Type B pancreatic cell (in vitro differentiated cells): ENCODE results near the gene AGER. TPM values are rescaled to one million over a fixed set of nuclear protein-coding genes. Genes with fewer than 3 reads are reported as not detected.
"Not testable (repeated sequence)": the region's sequence is repeated elsewhere in the genome, so short reads cannot be mapped to it uniquely, and the experiment has no call there.

ENCODE experiments used
- DNase-seq: peaks from one replicate; pipeline ENCODE4 v3.0.0; 2021; ENCODE audit warnings: mixed read lengths; ENCODE audit not compliant: unreplicated experiment; ENCODE audit errors: extremely low spot score
- H3K27ac Mint-ChIP-seq: 2 replicates; pipeline ENCODE4 v1.8.0; 2021; ENCODE audit warnings: mild to moderate bottlenecking, mixed read lengths
- H3K27me3 Mint-ChIP-seq: 2 replicates; pipeline ENCODE4 v1.8.0; 2021; ENCODE audit warnings: mixed read lengths
- H3K36me3 Mint-ChIP-seq: 2 replicates; pipeline ENCODE4 v1.8.0; 2021; ENCODE audit warnings: mixed read lengths
- H3K4me1 Mint-ChIP-seq: one replicate; pipeline ENCODE4 v1.8.0; 2021; ENCODE audit warnings: mixed read lengths; ENCODE audit not compliant: unreplicated experiment
- H3K4me3 Mint-ChIP-seq: 2 replicates; pipeline ENCODE4 v1.8.0; 2021; ENCODE audit warnings: mild to moderate bottlenecking, mixed read lengths
- H3K9me3 Mint-ChIP-seq: 2 replicates; pipeline ENCODE4 v1.8.0; 2021; ENCODE audit warnings: mixed read lengths
- CTCF ChIP-seq: fragments of 200-600 bp; sonication (generic); conservative IDR thresholded peaks from 2 replicates; pipeline ENCODE4 v1.5.0; 2021; ENCODE audit warnings: antibody characterized with exemption, mild to moderate bottlenecking
- total RNA-seq: library from RNA; stranded (reverse); gene quantifications from 2 replicates; pipeline ENCODE4 v1.2.1, GENCODE V29; 2021; ENCODE audit warnings: low replicate concordance

AGER gene
- total RNA-seq, 1 donor from 2014 or later: 16.9 TPM

DNA sequence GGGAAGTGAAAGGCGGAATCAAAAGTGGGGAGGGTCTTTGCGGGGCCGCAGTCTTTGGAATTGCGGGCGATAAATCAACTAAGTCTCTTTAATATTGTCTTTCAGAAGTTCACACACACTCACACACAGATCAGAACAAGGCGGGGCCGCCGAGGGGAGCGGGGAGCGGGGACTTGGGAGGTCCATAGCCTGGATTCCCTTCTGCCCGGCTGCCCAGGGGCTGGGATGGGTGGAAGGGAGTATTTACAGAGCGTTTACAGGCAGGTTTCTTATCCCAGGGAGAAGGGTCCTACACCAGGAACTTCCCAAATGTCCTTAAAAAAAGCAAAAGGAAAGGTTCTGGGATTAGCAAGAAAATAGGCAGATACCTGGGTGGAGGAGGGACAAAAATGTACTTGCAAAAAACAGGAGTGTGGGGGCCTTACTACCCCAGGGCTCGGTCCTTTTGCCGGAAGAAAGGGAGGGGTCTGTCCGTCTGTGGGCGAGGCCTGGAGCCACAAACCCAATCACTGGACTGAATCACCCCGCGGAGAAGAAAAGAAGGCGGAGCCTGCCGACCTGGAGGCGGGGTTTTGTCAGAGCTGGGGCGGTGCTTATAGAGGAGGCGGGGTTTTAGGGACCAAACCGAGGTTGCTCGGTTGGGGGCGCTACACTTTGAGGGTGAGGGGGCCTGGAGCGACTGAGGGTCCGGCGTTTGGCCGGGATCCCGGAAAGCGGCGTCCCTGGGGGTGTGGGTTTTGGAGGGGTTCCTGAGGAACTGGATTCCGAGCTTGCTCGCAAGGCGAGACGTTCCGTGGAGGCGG is 35.6 kb downstream of the AGER start:
- Mint-ChIP-seq H3K27me3 (peaks cover 21% of the 10 kb centered on the region), H3K4me3 (no peak overlapping the region), H3K9me3 (no peaks in the 10 kb centered on the region), H3K36me3 (no peaks in the 10 kb centered on the region), H3K27ac (no peak overlapping the region), H3K4me1 (peaks cover 31% of the 10 kb centered on the region)
- no peak for DNase-seq
- TF ChIP-seq CTCF: no peak

DNA sequence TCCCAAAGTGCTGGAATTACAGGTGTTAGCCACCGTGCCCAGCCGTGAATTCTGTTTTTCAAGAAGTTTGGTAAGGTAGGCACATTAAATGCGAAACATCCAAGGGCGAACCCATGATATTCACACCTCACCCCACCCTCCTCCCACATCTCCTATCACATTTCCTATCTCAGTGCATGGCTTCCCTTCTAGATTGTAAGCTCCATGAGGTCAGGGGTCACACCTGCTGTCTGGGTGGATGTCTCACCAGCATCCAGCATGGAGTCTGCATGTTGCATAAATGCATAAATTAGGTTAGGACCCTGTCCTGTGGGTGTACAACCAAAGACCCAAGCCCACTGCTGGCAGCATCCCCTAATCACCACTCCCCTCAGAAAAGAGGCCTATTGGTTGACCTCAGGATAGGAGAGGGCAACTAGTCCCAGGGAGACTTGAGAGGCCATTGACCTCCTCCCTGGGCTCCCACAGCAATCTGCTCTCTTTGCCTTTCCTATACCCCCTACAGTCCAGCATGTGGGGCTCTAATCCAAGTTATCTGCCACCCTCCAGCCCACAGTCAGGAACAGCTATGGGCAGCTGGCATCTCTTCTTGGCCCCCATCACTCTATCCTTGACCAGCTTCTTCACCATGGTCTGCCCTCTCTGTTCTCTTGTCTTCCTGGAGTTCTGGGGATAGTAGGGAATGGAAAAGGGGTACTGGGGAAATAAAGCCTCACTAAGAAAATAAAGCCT is 36.5 kb downstream of the AGER start:
- Mint-ChIP-seq H3K9me3 (no peaks in the 10 kb centered on the region), H3K4me3 (no peak overlapping the region), H3K27ac (no peak overlapping the region), H3K36me3 (no peaks in the 10 kb centered on the region), H3K27me3 (peaks cover 18% of the 10 kb centered on the region), H3K4me1 (peaks cover 24% of the 10 kb centered on the region)
- DNase-seq: no peak
- TF ChIP-seq CTCF: no peak

GRCh38 chr6:32146687-32147086 is 37.4 kb downstream of the AGER start:
- Mint-ChIP-seq H3K27ac (no peak overlapping the region), H3K9me3 (no peaks in the 10 kb centered on the region), H3K4me1 (peaks cover 18% of the 10 kb centered on the region), H3K4me3 (no peak overlapping the region), H3K36me3 (no peaks in the 10 kb centered on the region), H3K27me3 (peaks cover 18% of the 10 kb centered on the region)
- TF ChIP-seq CTCF: no peak
- DNase-seq: no peak

DNA sequence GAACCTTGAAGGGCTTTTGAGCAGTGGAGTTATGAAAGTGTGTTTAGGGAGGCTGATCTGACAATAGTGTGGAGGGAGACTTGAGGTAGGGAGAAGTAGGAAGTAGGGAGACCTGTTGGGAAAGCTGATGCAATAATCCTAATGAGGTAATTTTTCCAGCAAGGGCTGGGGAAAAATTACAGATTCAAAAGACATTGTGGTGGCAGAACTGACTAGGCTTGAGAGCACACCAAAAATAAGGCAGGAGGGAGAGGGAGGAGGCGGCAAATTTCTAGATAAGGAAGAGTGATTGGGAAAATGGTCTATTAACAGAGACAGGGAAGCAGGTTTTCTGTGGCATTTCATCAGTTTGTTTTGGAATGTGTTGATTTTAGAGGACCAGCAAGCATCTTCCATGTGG is 37.8 kb downstream of the AGER start:
- no peak overlapping the region for H3K27ac Mint-ChIP-seq
- H3K36me3 Mint-ChIP-seq: no peaks in the 10 kb centered on the region
- peaks cover 16% of the 10 kb centered on the region for H3K27me3 Mint-ChIP-seq
- TF ChIP-seq CTCF: no peak
- H3K4me3 Mint-ChIP-seq: no peak overlapping the region
- no peaks in the 10 kb centered on the region for H3K9me3 Mint-ChIP-seq
- H3K4me1 Mint-ChIP-seq: peaks cover 16% of the 10 kb centered on the region
- DNase-seq: no peak

GRCh38 chr6:32144238-32144637 is 39.8 kb downstream of the AGER start:
- H3K27ac Mint-ChIP-seq: peak overlapping the region; percentile 64
- H3K4me3 Mint-ChIP-seq, H3K36me3 Mint-ChIP-seq, H3K4me1 Mint-ChIP-seq, H3K9me3 Mint-ChIP-seq, DNase-seq, H3K27me3 Mint-ChIP-seq: not testable (repeated sequence)

DNA sequence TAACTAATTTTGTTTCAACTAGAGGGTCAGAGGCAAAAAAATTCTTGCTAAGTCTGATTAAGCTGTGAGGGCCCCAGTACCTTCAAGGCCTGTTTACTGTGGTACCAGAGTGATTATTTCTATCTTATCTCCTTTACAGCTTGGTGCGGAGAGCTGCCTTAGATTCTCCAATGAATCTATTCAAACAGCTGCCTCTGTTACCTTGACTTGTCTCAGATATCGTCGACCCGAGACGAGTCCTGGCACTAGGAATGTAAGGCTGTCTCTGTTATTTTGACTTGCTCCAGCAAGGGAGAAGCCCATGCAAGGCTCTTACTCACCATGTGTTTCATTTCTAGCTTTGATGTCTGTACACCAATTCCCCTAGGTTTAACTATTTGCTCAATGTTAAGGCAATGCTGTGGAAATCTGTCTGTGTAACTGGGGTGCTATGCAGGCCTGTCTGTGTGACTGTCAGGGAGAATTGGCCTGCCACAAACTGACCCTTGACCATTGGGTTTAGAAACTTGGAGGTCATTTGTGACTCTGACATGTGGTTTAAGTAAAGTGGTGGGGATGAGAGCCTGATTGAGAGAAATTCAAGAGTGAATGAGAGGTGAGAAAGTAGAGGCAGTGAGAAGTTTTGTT is 43.5 kb downstream of the AGER start:
- H3K9me3 Mint-ChIP-seq: no peaks in the 10 kb centered on the region
- peaks cover 4% of the 10 kb centered on the region for H3K27me3 Mint-ChIP-seq
- H3K36me3 Mint-ChIP-seq: no peaks in the 10 kb centered on the region
- no peak overlapping the region for H3K27ac Mint-ChIP-seq
- H3K4me1 Mint-ChIP-seq: no peaks in the 10 kb centered on the region
- H3K4me3 Mint-ChIP-seq: no peak overlapping the region
- DNase-seq: no peak
- no peak for TF ChIP-seq CTCF
